ENCODE measurements around the gene MST1.

DNA sequence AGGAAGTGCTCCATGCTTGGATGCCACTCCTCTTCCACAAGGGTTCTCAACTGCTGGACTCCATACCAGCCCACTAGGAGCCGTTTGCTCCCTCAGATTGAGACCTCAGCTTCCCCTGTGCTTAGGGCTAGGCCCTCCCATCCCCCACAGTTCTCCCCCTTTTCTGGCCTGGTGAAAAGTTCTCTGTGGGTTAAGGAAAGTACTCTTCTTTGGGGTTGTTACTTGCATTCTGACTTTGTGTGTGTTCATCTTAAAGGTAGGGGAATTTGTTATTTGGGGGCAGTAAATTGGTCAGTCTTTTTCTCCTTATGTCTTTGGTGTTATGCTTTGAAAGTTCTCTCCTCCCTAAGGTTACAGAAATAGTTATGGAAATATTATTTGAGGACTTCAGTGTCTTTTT lies 39.1 kb downstream of the MST1 start:
- TF ChIP-seq, protein P1, sequence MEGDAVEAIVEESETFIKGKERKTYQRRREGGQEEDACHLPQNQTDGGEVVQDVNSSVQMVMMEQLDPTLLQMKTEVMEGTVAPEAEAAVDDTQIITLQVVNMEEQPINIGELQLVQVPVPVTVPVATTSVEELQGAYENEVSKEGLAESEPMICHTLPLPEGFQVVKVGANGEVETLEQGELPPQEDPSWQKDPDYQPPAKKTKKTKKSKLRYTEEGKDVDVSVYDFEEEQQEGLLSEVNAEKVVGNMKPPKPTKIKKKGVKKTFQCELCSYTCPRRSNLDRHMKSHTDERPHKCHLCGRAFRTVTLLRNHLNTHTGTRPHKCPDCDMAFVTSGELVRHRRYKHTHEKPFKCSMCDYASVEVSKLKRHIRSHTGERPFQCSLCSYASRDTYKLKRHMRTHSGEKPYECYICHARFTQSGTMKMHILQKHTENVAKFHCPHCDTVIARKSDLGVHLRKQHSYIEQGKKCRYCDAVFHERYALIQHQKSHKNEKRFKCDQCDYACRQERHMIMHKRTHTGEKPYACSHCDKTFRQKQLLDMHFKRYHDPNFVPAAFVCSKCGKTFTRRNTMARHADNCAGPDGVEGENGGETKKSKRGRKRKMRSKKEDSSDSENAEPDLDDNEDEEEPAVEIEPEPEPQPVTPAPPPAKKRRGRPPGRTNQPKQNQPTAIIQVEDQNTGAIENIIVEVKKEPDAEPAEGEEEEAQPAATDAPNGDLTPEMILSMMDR (IDR thresholded peaks at IDR 0.05; ENCODE audit: low read depth, low read length): no peak
- no peak for TF ChIP-seq EZH2phosphoT487 (IDR thresholded peaks at IDR 0.05; ENCODE audit: low read depth)
